GM18519 (cell line): ENCODE results near the gene ZNRF1.
"Not testable (repeated sequence)": the region's sequence is repeated elsewhere in the genome, so short reads cannot be mapped to it uniquely, and the experiment has no call there.

ENCODE experiments used
- ATAC-seq: cut with Tn5 transposase; IDR thresholded peaks from one replicate; pipeline ENCODE4 v1.9.1; 2021; ENCODE audit warnings: mild to moderate bottlenecking, moderate library complexity; ENCODE audit not compliant: unreplicated experiment, low FRiP score

The ZNRF1 gene

GRCh38 chr16:75000481-75001081 is 1.8 kb downstream of the ZNRF1 start:
- no peak for ATAC-seq

- no peak for ATAC-seq
Measured at GRCh38 chr16:75002474-75002873, 3.6 kb downstream of the ZNRF1 start.

- ATAC-seq: no peak
Measured at GRCh38 chr16:75003931-75004330, 5.1 kb downstream of the ZNRF1 start.

GRCh38 chr16:75004460-75004859 is 5.6 kb downstream of the ZNRF1 start:
- ATAC-seq: no peak

GRCh38 chr16:75005697-75006096 is 6.9 kb downstream of the ZNRF1 start:
- ATAC-seq: no peak

- peak; percentile 34 for ATAC-seq
Measured at GRCh38 chr16:75007443-75007842, 8.6 kb downstream of the ZNRF1 start.

GRCh38 chr16:75010427-75010826 is 11.6 kb downstream of the ZNRF1 start:
- no peak for ATAC-seq

- ATAC-seq: peak; percentile 50
Measured at GRCh38 chr16:75011634-75012307, 12.9 kb downstream of the ZNRF1 start.

- no peak for ATAC-seq
Measured at GRCh38 chr16:75012380-75013081, 13.7 kb downstream of the ZNRF1 start.

GRCh38 chr16:75013123-75013522 is 14.3 kb downstream of the ZNRF1 start:
- not testable (repeated sequence) for ATAC-seq

- ATAC-seq: no peak
Measured at GRCh38 chr16:75014318-75014717, 15.5 kb downstream of the ZNRF1 start.

- not testable (repeated sequence) for ATAC-seq
Measured at GRCh38 chr16:75016451-75017081, 17.7 kb downstream of the ZNRF1 start.

- no peak for ATAC-seq
Measured at GRCh38 chr16:75017670-75018525, 19.1 kb downstream of the ZNRF1 start.

- no peak for ATAC-seq
Measured at GRCh38 chr16:75019007-75019406, 20.2 kb downstream of the ZNRF1 start.

GRCh38 chr16:75019586-75019985 is 20.8 kb downstream of the ZNRF1 start:
- no peak for ATAC-seq

GRCh38 chr16:75021410-75021809 is 22.6 kb downstream of the ZNRF1 start:
- no peak for ATAC-seq

- ATAC-seq: no peak
Measured at GRCh38 chr16:75022567-75022966, 23.7 kb downstream of the ZNRF1 start.

- no peak for ATAC-seq
Measured at GRCh38 chr16:75023009-75023408, 24.2 kb downstream of the ZNRF1 start.

- no peak for ATAC-seq
Measured at GRCh38 chr16:75024182-75024581, 25.4 kb downstream of the ZNRF1 start.

- no peak for ATAC-seq
Measured at GRCh38 chr16:75024594-75024993, 25.8 kb downstream of the ZNRF1 start.
